HepG2 (cell line): ENCODE data around the gene DNAJC28. TPM values are rescaled to one million over a fixed set of nuclear protein-coding genes. Genes with fewer than 3 reads are reported as not detected.

ENCODE experiments used
- ATAC-seq: fragments of 200-7000 bp; cut with Tn5 transposase; 3 replicates; pipeline ENCODE4 v1.9.1; 2020; ENCODE audit warnings: mild to moderate bottlenecking, moderate library complexity
- BruUV-seq: library from RNA; stranded (reverse); fragments of 400-500 nt; replicated peaks from 2 replicates; lab custom pipeline; 2021; lab: Mats Ljungman, UMichigan
- CTCF ChIA-PET: fragments of 300-600 bp; formaldehyde crosslinking; extraction: SDS; loops from one replicate; lab custom pipeline; 2021; ENCODE audit warnings: low total read pairs, inconsistent platforms, low intra/inter-chr PET ratio; lab: Yijun Ruan, JAX
- POLR2A ChIA-PET: fragments of 350-600 bp; sonication (Branson Sonifier 250); formaldehyde crosslinking; loops from one replicate; lab custom pipeline; 2020; ENCODE audit warnings: antibody characterized with exemption, inconsistent platforms; lab: Yijun Ruan, JAX
- DNase-seq: peaks from one replicate; pipeline ENCODE4 v3.0.0-alpha.2; 2015; ENCODE audit warnings: low spot score
- FAIRE-seq: peaks from 3 replicates; lab custom pipeline; 2011; peaks lifted over from hg19 to GRCh38; lab: Jason Lieb, UNC
- H2AFZ ChIP-seq: one replicate; pipeline ENCODE4 v1.6.1; 2011; ENCODE audit warnings: low read length, inconsistent platforms
- H3K27ac ChIP-seq: fragments of 300-600 bp; 3 replicates; pipeline ENCODE4 v1.8.0; 2011; ENCODE audit warnings: mixed run types, mild to moderate bottlenecking, mixed read lengths, low read length, inconsistent platforms; ENCODE audit not compliant: insufficient read depth; ENCODE audit errors: extremely low read length
- H3K27me3 ChIP-seq, 2 experiments: fragments of 200-600 bp in 1 of 2; 2 replicates in 1 of 2; 3 replicates in 1 of 2; pipeline versions ENCODE4 v1.6.0 to v1.8.0; 2011; ENCODE audit warnings: low read length in 2 of 2, mild to moderate bottlenecking in 2 of 2, moderate library complexity in 2 of 2, inconsistent platforms in 1 of 2; ENCODE audit not compliant: insufficient read depth in 2 of 2, control insufficient read depth in 1 of 2
- H3K36me3 ChIP-seq, 2 experiments: fragments of 200-600 bp in 1 of 2; replicated peaks in 1 of 2; 2 replicates in 1 of 2; 3 replicates in 1 of 2; pipeline versions ENCODE4 v1.5.1 to v1.8.0; 2011; ENCODE audit warnings: low read length in 2 of 2, inconsistent platforms in 1 of 2; ENCODE audit not compliant: insufficient read depth in 2 of 2, control insufficient read depth in 1 of 2
- H3K4me1 ChIP-seq: 2 replicates; pipeline ENCODE4 v1.5.1; 2012; ENCODE audit warnings: low read length, inconsistent platforms; ENCODE audit not compliant: insufficient read depth
- H3K4me2 ChIP-seq: 2 replicates; pipeline ENCODE4 v1.6.0; 2011; ENCODE audit warnings: low read depth, low read length, inconsistent platforms
- H3K4me3 ChIP-seq, 3 experiments: fragments of 200-600 bp in 1 of 3; sonication (generic), shearing (Covaris generic) in 1 of 3; replicated peaks in 1 of 3; 2 replicates each; pipeline ENCODE4 v1.5.1; 2011 to 2016; ENCODE audit warnings: low read length in 3 of 3, inconsistent platforms in 2 of 3, low read depth in 2 of 3, mild to moderate bottlenecking in 2 of 3, control low read depth in 1 of 3, mixed read lengths in 1 of 3; ENCODE audit not compliant: insufficient read depth in 1 of 3
- H3K79me2 ChIP-seq: one replicate; pipeline ENCODE4 v1.6.1; 2011; ENCODE audit warnings: low read length, inconsistent platforms; ENCODE audit not compliant: insufficient read depth
- H3K9ac ChIP-seq: 2 replicates; pipeline ENCODE4 v1.6.0; 2011; ENCODE audit warnings: mild to moderate bottlenecking, low read depth, low read length, inconsistent platforms; ENCODE audit not compliant: insufficient read depth
- H3K9me3 ChIP-seq: 2 replicates; pipeline ENCODE4 v1.5.1; 2012; ENCODE audit warnings: mild to moderate bottlenecking, low read length
- H4K20me1 ChIP-seq: 2 replicates; pipeline ENCODE4 v1.6.0; 2011; ENCODE audit warnings: inconsistent platforms, mild to moderate bottlenecking, low read length, moderate library complexity; ENCODE audit not compliant: insufficient read depth
- E2F5 ChIP-seq: sonication (generic); formaldehyde crosslinking; conservative IDR thresholded peaks from 2 replicates; pipeline ENCODE4 v1.4.0; 2020; ENCODE audit warnings: missing genetic modification reagents
- FOXO4 ChIP-seq: sonication (generic); formaldehyde crosslinking; conservative IDR thresholded peaks from 2 replicates; pipeline ENCODE4 v1.8.1; 2023; ENCODE audit warnings: missing genetic modification reagents
- GPN1 ChIP-seq: sonication (generic); formaldehyde crosslinking; IDR thresholded peaks from 2 replicates; pipeline ENCODE4 v1.5.1; 2020; ENCODE audit warnings: missing genetic modification reagents, borderline replicate concordance
- IRX3 ChIP-seq: sonication (generic); formaldehyde crosslinking; IDR thresholded peaks from 2 replicates; pipeline ENCODE4 v1.8.1; 2023; ENCODE audit warnings: mild to moderate bottlenecking, low read depth, missing genetic modification reagents, borderline replicate concordance
- KLF15 ChIP-seq: sonication (generic); formaldehyde crosslinking; IDR thresholded peaks from 2 replicates; pipeline ENCODE4 v1.8.1; 2023; ENCODE audit warnings: borderline replicate concordance, mild to moderate bottlenecking, inconsistent platforms, missing genetic modification reagents, mixed read lengths
- ZNF230 ChIP-seq: sonication (generic); formaldehyde crosslinking; IDR thresholded peaks from 2 replicates; pipeline ENCODE4 v1.4.0; 2020; ENCODE audit warnings: mild to moderate bottlenecking, missing genetic modification reagents
- ZNF567 ChIP-seq: sonication (generic); formaldehyde crosslinking; IDR thresholded peaks from 2 replicates; pipeline ENCODE4 v1.8.1; 2023; ENCODE audit warnings: mild to moderate bottlenecking, missing genetic modification reagents, borderline replicate concordance
- ZNF780A ChIP-seq: sonication (generic); formaldehyde crosslinking; IDR thresholded peaks from 2 replicates; pipeline ENCODE4 v1.8.0; 2022; ENCODE audit warnings: mild to moderate bottlenecking, missing genetic modification reagents, moderate library complexity
- WGBS: methylation state at CpG from one replicate; pipeline ENCODE4 v1.1.6; 2017; ENCODE audit warnings: low lambda C conversion rate; 5-methylcytosine and 5-hydroxymethylcytosine counted together
- in situ Hi-C: cut with HindIII; loops from 2 replicates; pipeline ENCODE4 v1.10.0; 2017; ENCODE audit warnings: low pct_unique_long_range_greater_than_20kb; ENCODE audit not compliant: extremely low pct_ligation_motif_present
- intact Hi-C: fragments of 100-400 bp; cut with micrococcal nuclease; formaldehyde crosslinking; loops from one replicate; pipeline ENCODE4 v1.10.0; 2022; ENCODE audit not compliant: unreplicated experiment
- polyA plus RNA-seq, 8 experiments: library from polyadenylated mRNA; depleted of rRNA in 3 of 8; stranded (reverse) in 7 of 8; unstranded in 1 of 8; fragments of >200 nt; fragmentation: Illumina TruSeq in 4 of 8; extraction: Trizol in 4 of 8; gene quantifications; 2 replicates each; pipeline versions ENCODE4 v1.2.1 to v1.2.3, GENCODE V29; 2011 to 2016; ENCODE audit warnings: low read depth in 4 of 8, missing spikeins in 1 of 8, mixed read lengths in 1 of 8; ENCODE audit not compliant: insufficient read depth in 1 of 8
- total RNA-seq, 5 experiments: library from RNA; depleted of rRNA; stranded (reverse); fragments of >200 nt; fragmentation: Illumina TruSeq; extraction: Trizol; gene quantifications; 2 replicates each; pipeline ENCODE4 v1.2.3, GENCODE V29; 2016; ENCODE audit warnings: low read depth in 1 of 5

DNAJC28 gene
- total and polyA plus RNA-seq, 2 of the 13 experiments (the other 11 are each of a cell fraction or from before 2014, with no cell fraction given): 1.5 to 3.3 TPM

- no peak overlapping the region for H3K9ac ChIP-seq
- H2AFZ ChIP-seq: no peak overlapping the region
- POLR2A ChIA-PET: no interaction called here
- no peak for FAIRE-seq
- H3K4me1 ChIP-seq: peaks cover 30% of the 10 kb centered on the region
- H3K27me3 ChIP-seq: no peaks in the 10 kb centered on the region; a peak in 1 of 5 replicates
- no peak for TF ChIP-seq E2F5 (CRISPR knock-in tag)
- no peak for TF ChIP-seq FOXO4 (CRISPR knock-in tag)
- no peak for TF ChIP-seq GPN1
- no peak for TF ChIP-seq IRX3 (CRISPR knock-in tag)
- no peak for TF ChIP-seq ZNF780A (CRISPR knock-in tag)
- no peak for TF ChIP-seq KLF15
- TF ChIP-seq ZNF567: no peak
- TF ChIP-seq ZNF230 (CRISPR knock-in tag): no peak
- TF ChIP-seq, all 625 proteins: peak for 0
- ATAC-seq (no peak), DNase-seq (no peak)
- H3K4me2 ChIP-seq: no peak overlapping the region
- no peaks in the 10 kb centered on the region for H3K9me3 ChIP-seq
- no peak overlapping the region for H3K27ac ChIP-seq
- in situ Hi-C loops: no loop called here
- H3K79me2 ChIP-seq: no peaks in the 10 kb centered on the region
- H4K20me1 ChIP-seq: no peaks in the 10 kb centered on the region
- 55% methylated on average over 3 of the region's 3 CpGs for WGBS
- H3K4me3 ChIP-seq: no peak overlapping the region
- intact Hi-C loops: no loop called here
- BruUV-seq: no TSS peak
- CTCF ChIA-PET: no interaction called here
- H3K36me3 ChIP-seq: no peaks in the 10 kb centered on the region
Measured at GRCh38 chr21:33493756-33494155, 2.2 kb upstream of the DNAJC28 start.
